ENCODE data around the gene EGFL7. TPM values are rescaled to one million over a fixed set of nuclear protein-coding genes. Genes with fewer than 3 reads are reported as not detected.

Gene EGFL7
- total RNA-seq, 1 experiment from 2014 or later, result 38.0 TPM

- Mint-ChIP-seq H3K27me3 (ENCODE audit: low read depth) (peaks cover 41% of the 10 kb centered on the region), H3K36me3 (ENCODE audit: insufficient read depth in 1 of 3, low read depth in 3 of 3) (no peaks in the 10 kb centered on the region), H3K9me3 (no peaks in the 10 kb centered on the region; a peak in 1 of 5 replicates), H3K4me3 (no peak overlapping the region), H3K27ac (no peak overlapping the region), H3K4me1 (peaks cover 7 to 17% of the 10 kb centered on the region in 2 experiments)
- no peak overlapping the region for H2BK120ac ChIP-seq (ENCODE audit: low read depth, low read length, poor library complexity, severe bottlenecking)
- no peak overlapping the region for H2BK12ac ChIP-seq (ENCODE audit: insufficient read length, low read depth, low read length)
- no peak for TF ChIP-seq CTCF (conservative IDR thresholded peaks at IDR 0.05)
- no peak overlapping the region for H4K91ac ChIP-seq (ENCODE audit: insufficient read length, low read depth, low read length)
- no peak for DNase-seq
- H2AK5ac ChIP-seq (ENCODE audit: insufficient read length, low read length), result no peak overlapping the region
- no peak overlapping the region for H3K18ac ChIP-seq (ENCODE audit: insufficient read length, low read depth, low read length)
- no peaks in the 10 kb centered on the region for H3K9me3 ChIP-seq (ENCODE audit: control insufficient read depth, low read depth, low read length)
- no peaks in the 10 kb centered on the region for H3K4me1 ChIP-seq (ENCODE audit: insufficient read depth, low read length)
- H2BK5ac ChIP-seq (ENCODE audit: insufficient read length, low read length), result no peak overlapping the region
- no peak overlapping the region for H3K9ac ChIP-seq (ENCODE audit: extremely low read depth, insufficient read length, low read length)
- H3K4ac ChIP-seq (ENCODE audit: low read depth, low read length), result no peak overlapping the region
- H3K27ac ChIP-seq (ENCODE audit: insufficient read length, low read depth, low read length), result no peak overlapping the region
- H3K79me1 ChIP-seq (ENCODE audit: insufficient read depth, low read depth, low read length, poor library complexity, severe bottlenecking), result no peaks in the 10 kb centered on the region
- H3K4me2 ChIP-seq (ENCODE audit: insufficient read depth, insufficient read length, low read length), result no peak overlapping the region
- no peaks in the 10 kb centered on the region for H3K23me2 ChIP-seq (ENCODE audit: insufficient read length, low read depth, low read length, poor library complexity, severe bottlenecking)
- H2BK15ac ChIP-seq (ENCODE audit: low read depth, low read length), result no peak overlapping the region
- H3K56ac ChIP-seq (ENCODE audit: insufficient read length, low read depth, low read length), result no peak overlapping the region
- WGBS (ENCODE audit: extremely low coverage, insufficient read length, low lambda C conversion rate), result no CpG with 5 or more reads among the region's 11 CpGs
- no peaks in the 10 kb centered on the region for H4K20me1 ChIP-seq (ENCODE audit: control insufficient read depth, insufficient read depth, insufficient read length)
- H3K27me3 ChIP-seq (ENCODE audit: insufficient read depth, low read length), result no peaks in the 10 kb centered on the region
- no peak overlapping the region for H3K23ac ChIP-seq (ENCODE audit: insufficient read length, low read depth, low read length)
- H4K8ac ChIP-seq (replicated peaks; ENCODE audit: insufficient read length, low read depth, low read length), result no peak overlapping the region
- no peak overlapping the region for H3K14ac ChIP-seq (ENCODE audit: insufficient read depth, low read length)
- no peak overlapping the region for H2BK20ac ChIP-seq (ENCODE audit: low read depth, low read length, poor library complexity, severe bottlenecking)
- no peak overlapping the region for H4K5ac ChIP-seq (ENCODE audit: insufficient read length, low read depth, low read length)
- H2AFZ ChIP-seq (ENCODE audit: low read length), result no peak overlapping the region
- no peak overlapping the region for H3T11ph ChIP-seq (ENCODE audit: low read length)
- H3K79me2 ChIP-seq (ENCODE audit: insufficient read depth, low read length), result no peaks in the 10 kb centered on the region
Observed at GRCh38 chr9:136698635-136699246, 36.0 kb downstream of the EGFL7 start.

All from H9 (cell line).